Stimulated activated CD4-positive, alpha-beta T cell treated with anti-CD3 and anti-CD28 coated beads, Interleukin-2, amount 100 ng/mL, for 4 hours (primary cell): ENCODE data around the gene TMBIM1.
A peak's percentile ranks its signal among the peaks of the same experiment; 100 is the strongest.

Source experiments
- DNase-seq: peaks from one replicate; pipeline ENCODE4 v3.0.0-alpha.2; 2020; ENCODE audit warnings: low read depth

Gene TMBIM1

DNA sequence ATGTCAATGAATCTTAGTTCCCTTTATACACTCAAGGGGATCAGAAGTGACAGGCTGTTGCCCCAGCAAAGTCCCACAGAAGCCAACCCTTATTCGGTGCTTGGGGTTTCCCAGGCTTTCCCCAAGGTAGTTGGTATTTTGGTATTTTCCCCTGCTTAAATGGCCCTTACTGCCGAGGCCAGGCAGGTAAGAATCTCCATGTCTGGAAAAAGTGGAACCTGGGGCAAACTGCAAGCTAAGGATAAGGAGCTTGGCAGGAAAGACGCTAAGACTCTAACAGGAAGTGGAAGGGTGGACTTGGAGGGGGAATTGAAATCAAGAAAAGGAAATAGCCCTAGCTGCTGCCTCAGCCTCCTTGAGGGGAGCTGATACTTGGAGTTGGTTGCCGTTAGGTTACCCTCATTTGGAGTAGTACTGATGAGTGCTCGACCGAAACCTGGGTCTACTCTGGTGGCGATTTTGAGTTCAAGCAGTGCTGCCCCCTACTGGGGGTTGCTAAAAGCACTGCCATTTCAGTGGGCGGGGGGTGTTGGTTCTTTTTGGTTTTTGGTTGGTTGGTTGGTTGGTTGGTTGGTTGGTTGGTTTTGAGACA lies 34.8 kb downstream of the TMBIM1 start:
- peak; percentile 51 for DNase-seq

DNA sequence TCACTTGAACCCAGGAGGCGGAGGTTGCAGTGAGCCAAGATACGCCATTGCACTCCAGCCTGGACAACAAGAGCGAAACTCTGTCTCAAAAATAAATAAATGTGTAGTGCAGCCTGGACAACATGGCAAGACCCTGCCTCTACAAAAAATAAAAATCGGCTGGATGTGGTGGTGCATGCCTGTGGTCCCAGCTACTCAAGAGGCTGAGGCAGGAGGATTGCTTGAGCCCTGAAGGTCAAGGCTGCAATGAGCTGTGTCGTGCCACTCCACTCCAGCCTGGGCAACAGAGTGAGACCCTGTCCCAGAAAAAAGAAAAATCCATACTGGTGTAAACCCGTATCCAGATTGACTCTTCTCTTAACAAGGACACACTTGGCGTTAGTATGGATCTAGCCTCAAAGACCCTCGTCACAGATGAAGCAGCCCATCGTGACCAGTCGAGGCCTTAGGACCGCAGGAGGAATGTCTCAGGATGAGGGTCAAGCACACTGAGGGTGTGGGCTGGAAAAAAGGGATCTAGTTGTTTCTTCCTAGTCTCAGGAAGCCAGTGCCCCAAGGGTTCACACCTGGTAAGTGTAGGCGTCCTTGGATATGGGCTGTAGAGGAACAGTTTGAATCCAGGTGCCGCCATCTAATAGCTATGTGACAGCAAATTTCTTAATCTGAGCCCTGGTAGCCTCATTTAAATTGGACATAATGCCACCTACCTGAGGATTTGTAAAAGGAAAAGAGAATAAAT lies 35.5 kb downstream of the TMBIM1 start:
- DNase-seq = no peak

DNA sequence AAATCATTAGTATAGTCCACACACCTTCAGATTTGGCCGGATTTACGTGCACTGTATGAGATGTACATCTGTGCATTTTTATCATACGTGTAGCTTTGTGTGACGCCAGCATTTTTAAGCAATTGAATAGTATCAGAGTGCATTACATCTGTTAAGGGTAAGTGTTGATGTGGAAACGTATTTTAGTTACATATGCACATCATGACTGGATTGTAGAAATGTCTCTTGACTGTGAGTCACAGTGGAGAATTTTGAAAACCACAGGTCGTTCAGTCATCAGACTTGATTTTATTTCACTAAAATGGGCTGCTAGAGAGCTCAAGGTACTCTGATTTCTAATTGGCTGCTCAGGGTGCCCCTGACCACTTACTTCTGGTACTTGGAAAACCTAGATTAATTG lies 36.9 kb downstream of the TMBIM1 start:
- DNase-seq = no peak

DNA sequence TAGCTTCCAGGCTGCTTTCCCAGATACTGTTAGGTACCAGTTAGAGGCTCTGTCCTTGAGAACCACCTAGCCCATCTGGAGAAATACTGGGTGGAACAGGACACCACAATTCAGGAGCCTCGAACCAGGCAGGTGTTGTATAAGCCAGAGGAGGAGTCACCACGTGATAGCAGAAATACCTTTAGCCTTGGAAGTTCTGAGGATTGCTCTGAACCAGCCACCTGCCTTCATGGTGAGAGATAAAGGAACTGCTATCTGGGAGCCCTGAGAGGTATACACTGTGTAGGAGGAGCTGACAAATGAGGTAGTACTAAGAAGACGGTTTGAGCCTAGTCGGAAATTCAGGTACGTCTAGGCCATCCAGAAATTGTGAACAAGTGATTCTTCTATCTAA lies 39.1 kb downstream of the TMBIM1 start:
- DNase-seq = no peak

DNA sequence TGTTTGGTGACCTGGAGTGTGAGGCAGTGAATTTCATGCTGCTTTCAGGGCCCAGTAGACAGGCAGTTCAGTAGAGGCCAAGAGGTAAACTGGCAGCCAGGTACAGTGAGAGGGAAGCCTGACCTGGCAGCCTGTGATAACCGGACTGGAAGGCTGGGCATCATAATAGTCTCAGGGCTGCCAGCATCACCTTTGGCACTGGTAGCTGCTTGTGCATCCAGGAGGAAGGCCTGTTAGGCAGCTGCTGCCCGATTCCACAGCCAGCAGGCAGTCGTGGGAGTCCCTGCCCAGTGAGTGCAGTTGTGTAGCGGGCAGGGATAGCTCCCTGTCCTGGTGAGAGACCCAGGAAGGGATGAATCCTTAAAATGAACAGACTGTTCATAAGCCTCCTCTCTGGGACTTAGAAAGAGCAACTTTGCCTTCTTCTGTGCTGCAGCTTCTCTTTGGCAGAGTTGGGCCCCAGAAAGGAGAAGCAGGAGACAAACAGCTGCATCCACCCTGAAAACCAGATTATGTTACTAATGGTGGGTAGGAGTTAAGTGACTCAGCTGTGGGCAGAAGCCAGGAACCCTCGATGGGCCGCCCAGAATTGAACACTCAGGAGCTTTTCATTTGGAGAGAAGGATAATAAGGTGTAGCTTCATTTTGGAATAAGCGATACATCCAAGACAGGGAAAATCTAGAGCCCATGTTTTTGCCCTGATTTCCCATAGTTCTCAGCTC lies 39.6 kb downstream of the TMBIM1 start:
- no peak for DNase-seq

DNA sequence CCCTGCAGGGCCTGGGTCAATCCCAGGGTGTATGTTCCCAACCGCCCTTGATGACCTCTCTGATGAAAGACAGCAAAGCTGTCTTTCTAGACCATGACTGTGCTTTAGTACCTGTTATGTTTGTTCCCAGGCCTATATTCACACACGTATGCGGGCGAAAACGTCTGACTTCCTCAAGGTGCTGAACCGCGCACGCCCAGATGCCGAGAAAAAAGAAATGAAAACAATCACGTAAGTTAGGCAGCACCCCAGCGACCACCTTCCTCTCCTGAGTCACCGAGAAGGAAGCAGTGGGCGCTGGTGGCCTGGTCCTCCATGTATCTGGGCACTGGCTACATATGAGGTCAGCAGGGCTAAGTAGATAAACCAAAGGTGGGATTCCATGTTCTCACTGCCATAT lies 42.6 kb downstream of the TMBIM1 start:
- DNase-seq = no peak

DNA sequence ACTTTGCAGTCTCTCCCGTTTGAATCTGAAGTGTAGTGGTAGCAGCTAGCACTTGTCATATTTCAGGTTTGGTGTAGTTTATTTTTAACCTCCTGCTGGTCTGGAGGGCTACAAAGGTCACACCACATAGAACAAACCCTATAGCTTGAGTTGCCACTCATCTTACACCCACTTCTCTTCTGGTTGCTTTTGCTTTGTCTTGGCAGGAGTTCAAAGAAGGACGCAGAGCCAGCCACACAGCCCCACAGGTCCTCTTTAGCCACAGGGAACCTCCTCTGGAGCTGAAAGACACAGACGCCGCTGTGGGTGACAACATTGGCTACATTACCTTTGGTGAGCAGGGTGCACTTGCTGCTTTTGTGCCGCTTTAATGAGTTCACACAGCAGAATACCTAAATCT lies 47.1 kb downstream of the TMBIM1 start:
- DNase-seq = no peak

DNA sequence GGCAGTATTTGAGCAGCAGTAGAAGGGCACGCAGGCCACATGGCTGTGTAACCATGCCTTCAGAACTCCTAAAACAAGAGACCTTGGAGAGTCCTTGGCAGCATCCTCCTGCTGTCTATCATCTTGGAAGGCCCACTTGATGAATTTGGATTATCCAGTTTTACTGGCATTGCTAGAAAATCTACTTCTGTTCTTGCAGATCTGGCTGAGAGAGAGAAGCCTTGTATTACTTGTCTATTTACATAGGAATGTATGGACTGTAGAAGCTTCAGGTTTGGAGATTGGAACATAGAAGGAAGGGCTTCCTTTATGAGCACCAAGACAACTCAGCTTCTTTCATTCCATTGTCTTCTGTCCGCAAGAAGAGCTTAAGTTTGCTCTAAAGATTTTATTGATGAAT lies 47.6 kb downstream of the TMBIM1 start:
- DNase-seq = no peak

DNA sequence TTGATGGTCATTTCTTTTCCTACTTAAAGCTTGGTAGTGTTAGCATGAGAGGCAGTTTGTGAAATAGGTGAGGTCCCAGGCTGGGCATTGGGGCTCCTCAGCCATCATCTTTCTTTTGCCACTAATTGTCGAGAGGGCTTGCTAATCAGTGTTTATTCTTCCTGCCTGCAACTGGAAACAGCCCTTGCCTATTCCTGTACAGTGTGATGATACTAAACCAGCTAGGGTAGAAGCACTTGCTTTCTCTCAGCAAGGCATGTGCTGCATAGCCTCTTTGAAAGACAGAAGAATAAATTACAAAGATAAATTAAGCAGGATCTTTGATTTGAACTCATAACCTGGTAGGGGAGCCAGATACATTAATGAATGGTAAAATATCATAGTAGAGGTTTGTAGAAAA lies 48.1 kb downstream of the TMBIM1 start:
- DNase-seq = no peak

DNA sequence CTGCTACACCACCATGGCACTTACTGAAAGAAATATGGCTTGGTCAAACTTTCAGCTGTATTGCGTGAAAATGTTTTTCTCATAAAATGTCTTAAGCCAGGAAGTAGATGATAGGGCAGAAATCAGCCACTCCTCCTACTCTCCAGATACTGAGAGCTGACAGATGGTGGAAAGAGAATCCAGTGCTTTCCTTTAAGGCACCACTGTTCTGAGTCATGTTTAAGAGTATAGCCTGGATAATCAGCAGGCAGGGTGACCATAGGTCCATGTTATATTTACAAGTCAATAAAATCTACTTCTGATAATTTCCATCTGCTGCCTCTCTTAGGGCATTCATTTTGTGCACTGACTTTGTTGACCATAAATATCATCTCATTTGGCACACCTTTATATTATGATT lies 53.4 kb downstream of the TMBIM1 start:
- DNase-seq = no peak

DNA sequence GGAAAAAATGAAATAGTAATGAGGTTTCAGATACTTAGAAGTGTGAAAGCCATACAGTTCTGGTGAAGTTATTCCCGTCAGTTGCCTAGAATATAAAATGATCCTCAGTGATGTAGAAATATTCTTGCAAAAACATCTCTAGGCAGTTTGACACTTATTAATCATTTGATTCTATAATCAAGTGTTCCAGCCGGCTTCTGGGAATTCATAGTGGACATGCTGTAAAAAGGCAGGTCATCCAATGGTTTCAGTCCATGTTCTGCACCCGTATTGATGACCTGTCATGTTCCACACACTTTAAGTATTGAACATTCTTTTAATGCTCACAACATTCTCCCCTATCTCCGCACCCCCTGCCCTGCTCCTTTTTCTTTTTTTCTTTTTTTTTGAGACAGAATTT lies 55.5 kb downstream of the TMBIM1 start:
- no peak for DNase-seq

DNA sequence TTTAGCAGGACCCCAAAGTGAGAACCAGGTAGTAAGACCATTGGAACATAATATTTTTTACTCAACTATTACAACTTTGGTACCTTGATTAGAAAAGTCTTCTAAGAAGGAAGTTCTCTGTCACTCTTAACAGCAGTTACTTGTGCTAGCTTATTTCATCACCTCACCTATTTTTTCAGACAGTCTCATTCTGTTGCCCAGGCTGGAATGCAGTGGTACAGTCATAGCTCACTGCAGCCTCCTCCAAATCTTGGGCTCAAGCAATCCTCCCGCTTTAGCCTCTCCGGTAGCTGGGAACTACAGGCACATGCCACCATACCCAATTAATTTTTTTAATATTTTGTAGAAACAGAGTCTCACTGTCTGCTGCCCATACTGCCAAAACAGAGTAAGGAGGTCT lies 57.3 kb downstream of the TMBIM1 start:
- no peak for DNase-seq

DNA sequence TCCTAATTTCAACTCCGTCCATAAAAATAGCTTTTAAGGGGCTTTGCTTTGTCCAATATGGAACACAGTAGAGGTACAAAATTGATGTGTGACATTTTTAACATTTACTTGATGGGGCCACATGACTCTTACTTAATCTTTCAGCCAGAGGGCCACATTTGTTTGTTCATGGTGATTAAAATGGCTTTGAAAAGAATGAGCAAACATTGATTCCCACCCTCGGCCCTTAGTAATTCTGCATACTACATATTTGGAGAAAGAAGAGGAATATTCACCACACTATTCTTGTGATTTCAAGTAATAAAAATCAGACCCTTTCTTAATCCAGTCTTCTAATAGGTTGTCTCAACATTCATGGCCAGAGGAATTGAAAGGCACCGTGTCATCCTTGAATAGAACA lies 57.8 kb downstream of the TMBIM1 start:
- no peak for DNase-seq

DNA sequence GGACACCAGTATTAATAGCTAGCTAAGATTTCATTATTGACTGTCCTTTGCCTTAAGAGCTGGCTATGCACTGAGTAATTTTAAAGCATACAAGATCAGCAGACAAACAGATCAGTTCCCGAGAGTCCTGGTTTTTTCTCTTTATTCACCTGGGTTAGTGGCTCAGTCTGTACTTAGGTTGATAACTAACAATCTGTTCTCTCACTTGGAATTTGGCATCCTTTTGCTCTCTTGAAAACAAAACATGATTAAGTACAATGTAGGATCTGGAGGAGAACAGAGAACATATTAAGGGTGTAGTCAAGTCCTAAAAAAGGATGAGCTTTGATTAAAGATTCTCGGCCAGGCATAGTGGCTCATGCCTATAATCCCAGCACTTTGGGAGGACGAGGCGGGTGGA lies 58.8 kb downstream of the TMBIM1 start:
- DNase-seq = no peak

DNA sequence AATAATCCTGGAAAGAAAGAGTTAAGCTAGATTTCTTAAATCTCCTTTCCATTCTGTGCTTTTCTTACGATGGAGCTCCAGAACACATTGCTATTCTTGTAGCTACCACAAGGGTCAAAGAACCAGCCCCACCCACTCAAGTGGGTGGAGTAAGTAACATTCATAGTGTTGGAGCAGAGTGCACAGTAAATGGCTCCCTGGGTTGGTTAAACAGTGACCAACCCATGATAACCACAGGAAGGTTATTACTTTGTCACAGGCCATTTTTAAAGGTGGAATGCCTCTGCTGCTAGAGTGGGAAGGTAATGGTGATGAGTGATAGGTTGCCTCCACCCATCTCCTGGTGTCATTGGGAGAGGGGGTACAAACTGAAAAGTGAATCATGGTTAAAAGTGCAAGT lies 61.4 kb downstream of the TMBIM1 start:
- no peak for DNase-seq

DNA sequence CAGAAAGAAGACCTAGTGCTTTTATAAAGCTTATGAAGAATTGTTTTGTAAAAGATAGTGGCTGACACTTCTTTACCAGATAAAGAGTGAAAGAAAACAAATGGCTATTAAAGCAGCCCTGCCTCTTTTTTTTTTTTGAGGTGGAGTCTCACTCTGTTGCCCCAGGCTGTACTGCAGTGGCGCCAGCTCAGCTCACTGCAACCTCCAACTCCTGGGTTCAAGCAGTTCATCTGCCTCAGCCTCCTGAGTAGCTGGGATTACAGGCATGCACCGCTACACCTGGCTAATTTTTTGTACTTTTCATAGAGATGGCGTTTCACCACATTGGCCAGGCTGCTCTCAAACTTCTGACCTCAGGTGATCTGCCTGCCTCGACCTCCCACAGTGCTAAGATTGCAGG lies 62.5 kb downstream of the TMBIM1 start:
- DNase-seq = no peak

DNA sequence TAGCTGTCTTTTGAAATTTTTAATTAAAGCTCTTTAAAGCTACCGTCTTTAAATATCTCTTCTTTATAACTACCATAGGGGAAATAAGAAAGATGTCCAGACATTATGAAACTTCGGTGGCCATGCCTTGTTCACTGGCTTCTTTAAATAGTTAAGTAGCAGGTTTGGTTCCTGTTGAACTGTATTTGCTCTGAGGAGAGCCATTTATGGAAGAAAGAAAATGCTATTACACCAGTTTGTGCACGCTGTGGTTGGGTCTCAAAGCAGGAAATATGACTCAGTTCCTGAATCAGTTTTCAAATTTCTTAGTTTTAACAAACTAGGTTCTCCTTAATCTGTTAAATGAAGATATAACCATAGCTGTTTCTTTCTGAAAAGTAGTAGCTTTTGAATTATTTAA lies 63.1 kb downstream of the TMBIM1 start:
- no peak for DNase-seq

DNA sequence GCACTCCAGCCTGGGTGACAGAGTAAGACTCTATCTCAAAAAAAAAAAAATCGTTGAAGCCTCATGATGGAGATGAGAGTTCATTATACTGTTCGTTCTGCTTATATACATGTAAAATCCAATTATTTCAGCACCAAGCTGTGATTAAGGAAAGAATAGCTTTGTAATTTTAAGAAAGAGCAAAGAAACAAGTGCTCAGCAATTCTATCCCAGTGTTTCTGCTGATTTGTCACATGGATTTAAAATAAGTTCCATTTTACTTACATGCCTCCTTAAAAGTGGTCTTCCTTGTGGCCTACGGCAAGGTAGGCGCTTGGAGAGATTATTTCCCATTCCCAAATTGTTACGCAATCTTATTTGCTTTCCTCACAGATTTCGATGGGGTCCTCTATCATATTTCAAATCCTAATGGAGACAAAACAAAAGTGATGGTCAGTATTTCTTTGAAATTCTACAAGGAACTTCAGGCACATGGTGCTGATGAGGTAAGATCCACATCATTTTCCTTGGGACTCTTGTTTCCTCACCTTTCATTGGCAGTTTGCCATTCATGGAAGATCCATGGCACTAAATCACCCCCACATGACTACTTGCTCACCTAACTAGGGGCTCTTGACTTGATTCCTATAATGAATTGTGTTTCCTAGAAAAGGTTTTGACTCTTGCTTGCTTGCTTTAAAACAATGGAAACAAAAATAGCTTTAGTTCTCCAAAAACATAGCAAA lies 63.8 kb downstream of the TMBIM1 start:
- DNase-seq = no peak

DNA sequence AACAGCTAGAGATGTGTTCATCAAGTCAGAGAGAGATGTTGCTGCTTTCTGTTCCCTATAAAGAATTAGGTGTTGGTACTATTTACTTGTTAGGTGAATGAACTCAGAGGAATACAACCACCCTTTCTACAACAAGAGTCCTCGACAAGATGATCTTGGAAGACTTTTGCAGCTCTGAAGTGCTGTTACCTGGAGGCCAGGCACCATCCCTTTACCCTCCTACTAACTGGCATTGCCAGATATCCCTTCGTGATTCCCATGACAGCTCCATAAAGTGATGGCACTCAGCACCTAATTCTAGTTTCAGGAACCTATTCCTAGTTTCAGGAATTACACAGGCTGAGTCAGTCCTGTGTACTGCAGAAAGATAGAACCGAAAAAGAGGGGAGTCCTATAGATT lies 65.4 kb downstream of the TMBIM1 start:
- no peak for DNase-seq
